Measurements from ENCODE around the gene IFT81. TPM values are rescaled to one million over a fixed set of nuclear protein-coding genes. Genes with fewer than 3 reads are reported as not detected.
A peak's percentile ranks its signal among the peaks of the same experiment; 100 is the strongest.

IFT81 gene
- polyA plus RNA-seq, 3 donors: 0.39 to 0.97 (median 0.47) TPM

DNA sequence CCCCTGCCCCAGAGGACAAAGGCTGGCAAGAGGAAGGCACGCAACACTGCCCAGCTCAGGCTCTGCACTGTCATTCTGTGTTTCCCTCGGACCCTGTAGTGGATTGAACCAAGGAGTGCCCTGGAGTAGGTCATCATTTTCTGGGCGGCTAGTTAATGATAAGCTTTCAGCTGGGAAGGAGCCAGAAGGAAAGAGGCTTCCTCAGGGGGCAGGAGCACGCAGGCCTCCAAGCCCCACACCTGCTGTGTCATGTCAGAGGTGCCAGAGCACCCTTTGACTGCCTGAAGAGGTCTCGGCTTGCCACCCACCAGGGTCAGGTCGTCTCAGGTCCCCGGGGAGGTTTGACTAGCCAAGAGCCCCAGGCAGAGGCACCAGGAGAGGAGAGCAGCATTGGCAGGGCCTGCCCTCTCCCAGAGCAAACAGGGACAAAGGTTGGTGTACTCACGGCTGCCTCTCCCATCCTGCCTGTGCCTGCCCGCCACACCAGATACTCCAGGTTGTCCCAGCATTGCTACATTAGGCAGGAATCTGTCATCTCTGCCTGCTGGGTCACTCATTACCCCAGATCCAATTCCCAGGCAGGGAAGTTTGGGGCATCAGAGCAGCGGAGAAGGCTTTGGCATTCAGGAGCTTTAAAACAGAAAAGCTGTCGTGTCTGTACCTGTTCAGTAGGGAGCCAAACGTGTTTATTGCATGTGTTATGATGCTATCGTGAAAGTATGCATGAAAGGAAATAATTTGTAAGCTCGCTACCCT, 123.4 kb downstream of the IFT81 start:
- H3K36me3 ChIP-seq (replicated peaks in 1 of 2; ENCODE audit: control insufficient read depth in 1 of 2, insufficient read depth in 2 of 2, low read length in 2 of 2): no peaks in the 10 kb centered on the region
- Mint-ChIP-seq H3K27ac (peak overlapping the region in 2 of 7 donors; percentile 3 to 42), H3K36me3 (no peaks in the 10 kb centered on the region), H3K27me3 (ENCODE audit: low read depth in 3 of 3) (peaks cover 2 to 3% (median 2%) of the 10 kb centered on the region in 3 donors), H3K9me3 (peaks cover 0 to 2% (median 0%) of the 10 kb centered on the region in 7 donors), H3K4me1 (peaks cover 31% of the 10 kb centered on the region), H3K4me3 (no peak overlapping the region)
- H3K27me3 ChIP-seq (ENCODE audit: control insufficient read depth in 2 of 2, insufficient read depth in 2 of 2, low read length in 2 of 2): no peaks in the 10 kb centered on the region
- H3K9me3 ChIP-seq (replicated peaks in 1 of 2; ENCODE audit: control insufficient read depth in 1 of 2, insufficient read depth in 1 of 2, low read length in 2 of 2): no peaks in the 10 kb centered on the region
- over 99% methylated on average over 11 of the region's 14 CpGs for WGBS (ENCODE audit: insufficient coverage)
- H3K4me2 ChIP-seq (replicated peaks; ENCODE audit: extremely low read depth, low read length, poor library complexity, severe bottlenecking): no peak overlapping the region
- no peaks in the 10 kb centered on the region for H3K79me2 ChIP-seq (ENCODE audit: insufficient read depth, low read length)
- intact Hi-C loops (cut with micrococcal nuclease): loop anchor here (10.0 kb wide), 1 partner anchor 143 kb away; no protein-coding TSS in a partner anchor
- H3K4me1 ChIP-seq (ENCODE audit: control insufficient read depth in 1 of 2, insufficient read depth in 2 of 2, low read length in 2 of 2): peaks cover 16 to 20% of the 10 kb centered on the region in 2 donors
- H3K27ac ChIP-seq (ENCODE audit: low read depth in 1 of 2, low read length in 2 of 2): no peak overlapping the region
- H3K4me3 ChIP-seq (replicated peaks in 1 of 3; ENCODE audit: low read depth in 2 of 3, low read length in 3 of 3): no peak overlapping the region
- DNase-seq: no peak
- no peaks in the 10 kb centered on the region for H4K20me1 ChIP-seq (ENCODE audit: insufficient read depth, low read length)
- H3K9ac ChIP-seq (ENCODE audit: insufficient read depth, low read length, poor library complexity, severe bottlenecking): no peak overlapping the region
- TF ChIP-seq, protein P1, sequence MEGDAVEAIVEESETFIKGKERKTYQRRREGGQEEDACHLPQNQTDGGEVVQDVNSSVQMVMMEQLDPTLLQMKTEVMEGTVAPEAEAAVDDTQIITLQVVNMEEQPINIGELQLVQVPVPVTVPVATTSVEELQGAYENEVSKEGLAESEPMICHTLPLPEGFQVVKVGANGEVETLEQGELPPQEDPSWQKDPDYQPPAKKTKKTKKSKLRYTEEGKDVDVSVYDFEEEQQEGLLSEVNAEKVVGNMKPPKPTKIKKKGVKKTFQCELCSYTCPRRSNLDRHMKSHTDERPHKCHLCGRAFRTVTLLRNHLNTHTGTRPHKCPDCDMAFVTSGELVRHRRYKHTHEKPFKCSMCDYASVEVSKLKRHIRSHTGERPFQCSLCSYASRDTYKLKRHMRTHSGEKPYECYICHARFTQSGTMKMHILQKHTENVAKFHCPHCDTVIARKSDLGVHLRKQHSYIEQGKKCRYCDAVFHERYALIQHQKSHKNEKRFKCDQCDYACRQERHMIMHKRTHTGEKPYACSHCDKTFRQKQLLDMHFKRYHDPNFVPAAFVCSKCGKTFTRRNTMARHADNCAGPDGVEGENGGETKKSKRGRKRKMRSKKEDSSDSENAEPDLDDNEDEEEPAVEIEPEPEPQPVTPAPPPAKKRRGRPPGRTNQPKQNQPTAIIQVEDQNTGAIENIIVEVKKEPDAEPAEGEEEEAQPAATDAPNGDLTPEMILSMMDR (IDR thresholded peaks at IDR 0.05): no peak
- H2AFZ ChIP-seq (ENCODE audit: insufficient read depth, low read depth, low read length, poor library complexity, severe bottlenecking): no peak overlapping the region

DNA sequence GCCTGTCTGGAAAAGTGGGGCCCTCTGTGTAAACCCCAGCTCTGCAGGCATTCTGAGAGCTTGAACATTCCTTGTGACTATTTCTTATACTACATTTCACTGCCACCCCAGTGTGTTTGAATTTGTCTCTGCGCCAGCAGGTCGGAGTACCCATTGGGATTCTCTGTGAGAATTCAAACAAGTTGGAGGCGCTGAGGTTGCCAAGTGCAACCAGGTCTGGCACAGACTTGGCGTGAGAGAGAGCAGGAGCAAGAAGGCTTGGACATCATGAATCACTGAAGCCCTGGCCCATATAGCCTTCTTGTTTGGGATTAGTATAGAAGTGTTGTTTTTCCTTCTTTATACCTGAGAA, 123.9 kb downstream of the IFT81 start:
- H3K27me3 Mint-ChIP-seq (ENCODE audit: low read depth in 3 of 3): peaks cover 2 to 3% (median 2%) of the 10 kb centered on the region in 3 donors
- H3K9ac ChIP-seq (ENCODE audit: insufficient read depth, low read length, poor library complexity, severe bottlenecking): no peak overlapping the region
- no peaks in the 10 kb centered on the region for H4K20me1 ChIP-seq (ENCODE audit: insufficient read depth, low read length)
- intact Hi-C loops (cut with micrococcal nuclease): loop anchor here (10.0 kb wide), 1 partner anchor 143 kb away; no protein-coding TSS in a partner anchor
- no peak for DNase-seq
- peaks cover 0 to 2% of the 10 kb centered on the region in 2 donors for H3K36me3 Mint-ChIP-seq
- no peaks in the 10 kb centered on the region for H3K36me3 ChIP-seq (replicated peaks in 1 of 2; ENCODE audit: control insufficient read depth in 1 of 2, insufficient read depth in 2 of 2, low read length in 2 of 2)
- no peak overlapping the region for H3K4me2 ChIP-seq (replicated peaks; ENCODE audit: extremely low read depth, low read length, poor library complexity, severe bottlenecking)
- TF ChIP-seq, protein P1 (IDR thresholded peaks at IDR 0.05): no peak
- no peak overlapping the region for H3K27ac ChIP-seq (ENCODE audit: low read depth in 1 of 2, low read length in 2 of 2)
- no peaks in the 10 kb centered on the region for H3K79me2 ChIP-seq (ENCODE audit: insufficient read depth, low read length)
- no peaks in the 10 kb centered on the region for H3K9me3 ChIP-seq (replicated peaks in 1 of 2; ENCODE audit: control insufficient read depth in 1 of 2, insufficient read depth in 1 of 2, low read length in 2 of 2)
- no peak overlapping the region for H3K4me3 ChIP-seq (replicated peaks in 1 of 3; ENCODE audit: low read depth in 2 of 3, low read length in 3 of 3)
- whole genome bisulfite sequencing (ENCODE audit: insufficient coverage): no CpG with 5 or more reads among the region's 4 CpGs
- peaks cover 36% of the 10 kb centered on the region for H3K4me1 Mint-ChIP-seq
- H3K27ac Mint-ChIP-seq: no peak overlapping the region
- no peaks in the 10 kb centered on the region for H3K27me3 ChIP-seq (ENCODE audit: control insufficient read depth in 2 of 2, insufficient read depth in 2 of 2, low read length in 2 of 2)
- peaks cover 0 to 2% (median 0%) of the 10 kb centered on the region in 7 donors for H3K9me3 Mint-ChIP-seq
- H2AFZ ChIP-seq (ENCODE audit: insufficient read depth, low read depth, low read length, poor library complexity, severe bottlenecking): no peak overlapping the region
- peaks cover 22 to 25% of the 10 kb centered on the region in 2 donors for H3K4me1 ChIP-seq (ENCODE audit: control insufficient read depth in 1 of 2, insufficient read depth in 2 of 2, low read length in 2 of 2)
- no peak overlapping the region for H3K4me3 Mint-ChIP-seq

Measured in CD14-positive monocyte (primary cell).